Activated CD4-positive, alpha-beta T cell treated with anti-CD3 and anti-CD28 coated beads, Interleukin-2, amount 50 U/mL, for 48 hours (primary cell): Measurements from ENCODE around the gene PAPPA2.
"Not testable (repeated sequence)": the region's sequence is repeated elsewhere in the genome, so short reads cannot be mapped to it uniquely, and the experiment has no call there.

Source experiments
- DNase-seq, 2 experiments: peaks; one replicate each; pipeline ENCODE4 v3.0.0-alpha.2; 2020

The PAPPA2 gene

GRCh38 chr1:176462674-176463378 is at the start of gene PAPPA2:
TSS of gene PAPPA2 (plus strand) at chr1:176463175. CDS start at chr1:176556323, 93,148 bp downstream.
- DNase-seq = no peak

- DNase-seq = no peak
Measured at GRCh38 chr1:176416777-176417176, 46.2 kb upstream of the PAPPA2 start.

- DNase-seq = not testable (repeated sequence)
Measured at GRCh38 chr1:176419608-176420007, 43.4 kb upstream of the PAPPA2 start.

GRCh38 chr1:176434234-176434633 is 28.7 kb upstream of the PAPPA2 start:
- DNase-seq = no peak

GRCh38 chr1:176436251-176436650 is 26.7 kb upstream of the PAPPA2 start:
- no peak for DNase-seq

GRCh38 chr1:176440176-176440575 is 22.8 kb upstream of the PAPPA2 start:
- no peak for DNase-seq

- DNase-seq = no peak
Measured at GRCh38 chr1:176444286-176444685, 18.7 kb upstream of the PAPPA2 start.

GRCh38 chr1:176445402-176445801 is 17.6 kb upstream of the PAPPA2 start:
- DNase-seq = no peak

GRCh38 chr1:176448340-176448739 is 14.6 kb upstream of the PAPPA2 start:
- DNase-seq = no peak

- no peak for DNase-seq
Measured at GRCh38 chr1:176450526-176450925, 12.4 kb upstream of the PAPPA2 start.

- DNase-seq = not testable (repeated sequence)
Measured at GRCh38 chr1:176451741-176452140, 11.2 kb upstream of the PAPPA2 start.

- no peak for DNase-seq
Measured at GRCh38 chr1:176456795-176457194, 6.2 kb upstream of the PAPPA2 start.

GRCh38 chr1:176460544-176461336 is 2.2 kb upstream of the PAPPA2 start:
- no peak for DNase-seq

- no peak for DNase-seq
Measured at GRCh38 chr1:176461576-176461975, 1.4 kb upstream of the PAPPA2 start.

- DNase-seq = no peak
Measured at GRCh38 chr1:176466514-176466913, 3.5 kb downstream of the PAPPA2 start.

GRCh38 chr1:176469450-176470010 is 6.6 kb downstream of the PAPPA2 start:
- no peak for DNase-seq

- DNase-seq = no peak
Measured at GRCh38 chr1:176471338-176472121, 8.6 kb downstream of the PAPPA2 start.

- DNase-seq = no peak
Measured at GRCh38 chr1:176479971-176480370, 17.0 kb downstream of the PAPPA2 start.

GRCh38 chr1:176480750-176481149 is 17.8 kb downstream of the PAPPA2 start:
- DNase-seq = no peak

- no peak for DNase-seq
Measured at GRCh38 chr1:176485083-176485482, 22.1 kb downstream of the PAPPA2 start.

- DNase-seq = no peak
Measured at GRCh38 chr1:176494436-176494835, 31.5 kb downstream of the PAPPA2 start.

GRCh38 chr1:176499671-176500070 is 36.7 kb downstream of the PAPPA2 start:
- no peak for DNase-seq

- DNase-seq = no peak
Measured at GRCh38 chr1:176501599-176501998, 38.6 kb downstream of the PAPPA2 start.
